Measurements from ENCODE around the gene DCAF7.

GRCh38 chr17:63505341-63505740 lies 44.9 kb upstream of the DCAF7 start:
- TF ChIP-seq POLR2A (IDR thresholded peaks at IDR 0.05) (no peak), CTCF (IDR thresholded peaks at IDR 0.05) (no peak)
